PFSK-1 (cell line): Measurements from ENCODE around the gene ZNF552.

Experiments used
- POLR2AphosphoS5 ChIP-seq: IDR thresholded peaks from 2 replicates; pipeline ENCODE4 v1.6.1; 2012; ENCODE audit warnings: low read depth, mild to moderate bottlenecking, control low read depth, low read length, moderate library complexity
- TAF1 ChIP-seq: IDR thresholded peaks from 2 replicates; pipeline ENCODE4 v1.6.1; 2012; ENCODE audit warnings: low read length, control low read depth, borderline replicate concordance; ENCODE audit not compliant: insufficient read depth

DNA sequence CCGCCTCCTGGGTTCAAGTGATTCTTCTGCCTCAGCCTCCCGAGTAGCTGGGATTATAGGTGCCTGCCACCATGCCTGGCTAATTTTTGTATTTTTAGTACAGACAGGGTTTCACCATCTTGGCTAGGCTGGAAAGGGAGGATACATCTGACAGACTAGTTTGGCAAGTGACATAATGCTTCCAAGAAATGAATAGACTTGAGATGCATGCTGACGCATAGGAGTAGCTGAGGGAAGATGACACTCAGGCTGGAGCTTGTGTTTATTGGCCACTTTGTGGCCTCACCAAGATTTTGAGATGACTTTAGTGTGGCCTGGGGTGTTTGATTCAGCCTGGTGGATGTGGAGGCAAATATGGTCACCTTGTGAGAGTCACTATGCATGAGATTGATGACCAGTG is 41.2 kb downstream of the ZNF552 start:
- no peak for TF ChIP-seq TAF1
- no peak for TF ChIP-seq POLR2AphosphoS5
